Stomach smooth muscle (tissue), 2 donors: Measurements from ENCODE around the gene FAAP100.

Experiments
- H3K27ac ChIP-seq: one replicate; pipeline ENCODE4 v1.7.0; 2013; ENCODE audit warnings: mild to moderate bottlenecking, low read length, inconsistent platforms
- H3K27me3 ChIP-seq, 2 donors: one replicate each; pipeline ENCODE4 v1.7.0; 2013; ENCODE audit warnings: low read length in 2 of 2; ENCODE audit not compliant: insufficient read depth in 2 of 2, control insufficient read depth in 1 of 2
- H3K36me3 ChIP-seq, 2 donors: one replicate each; pipeline ENCODE4 v1.7.0; 2013; ENCODE audit warnings: low read length in 2 of 2; ENCODE audit not compliant: control insufficient read depth in 2 of 2, insufficient read depth in 2 of 2
- H3K4me1 ChIP-seq: one replicate; pipeline ENCODE4 v1.7.0; 2013; ENCODE audit warnings: low read length; ENCODE audit not compliant: control insufficient read depth, insufficient read depth
- H3K4me3 ChIP-seq, 2 donors: one replicate each; pipeline ENCODE4 v1.7.0; 2013; ENCODE audit warnings: low read length in 2 of 2
- H3K9ac ChIP-seq, 2 donors: one replicate each; pipeline ENCODE4 v1.7.0; 2013; ENCODE audit warnings: low read length in 2 of 2, mild to moderate bottlenecking in 1 of 2
- H3K9me3 ChIP-seq, 2 donors: one replicate each; pipeline ENCODE4 v1.7.0; 2013; ENCODE audit warnings: low read length in 2 of 2; ENCODE audit not compliant: control insufficient read depth in 2 of 2
- donor health status: healthy.
- donor health status: Pancreatic carcinoma.

The FAAP100 gene

GRCh38 chr17:81544281-81544974, 7.7 kb downstream of the FAAP100 start:
- Histone ChIP-seq H3K4me1 (no peaks in the 10 kb centered on the region), H3K27me3 (no peaks in the 10 kb centered on the region), H3K9ac (no peak overlapping the region), H3K36me3 (peaks cover 19 to 51% of the 10 kb centered on the region in 2 donors), H3K9me3 (no peaks in the 10 kb centered on the region), H3K4me3 (no peak overlapping the region), H3K27ac (no peak overlapping the region)

GRCh38 chr17:81543756-81544155, 8.4 kb downstream of the FAAP100 start:
- H3K9ac ChIP-seq, result no peak overlapping the region
- no peak overlapping the region for H3K4me3 ChIP-seq
- no peak overlapping the region for H3K27ac ChIP-seq
- H3K9me3 ChIP-seq, result no peaks in the 10 kb centered on the region
- no peaks in the 10 kb centered on the region for H3K4me1 ChIP-seq
- H3K27me3 ChIP-seq, result no peaks in the 10 kb centered on the region
- H3K36me3 ChIP-seq, result peaks cover 19 to 48% of the 10 kb centered on the region in 2 donors

- Histone ChIP-seq H3K27ac (no peak overlapping the region), H3K9me3 (no peaks in the 10 kb centered on the region), H3K9ac (no peak overlapping the region), H3K36me3 (peaks cover 19 to 48% of the 10 kb centered on the region in 2 donors), H3K4me3 (no peak overlapping the region), H3K27me3 (no peaks in the 10 kb centered on the region), H3K4me1 (no peaks in the 10 kb centered on the region)
Observed at GRCh38 chr17:81543339-81543675, 8.8 kb downstream of the FAAP100 start.

- H3K27ac ChIP-seq, result no peak overlapping the region
- no peak overlapping the region for H3K4me3 ChIP-seq
- peaks cover under 1% of the 10 kb centered on the region for H3K4me1 ChIP-seq
- H3K9ac ChIP-seq, result no peak overlapping the region
- no peaks in the 10 kb centered on the region for H3K9me3 ChIP-seq
- H3K36me3 ChIP-seq, result peaks cover 19 to 47% of the 10 kb centered on the region in 2 donors
- H3K27me3 ChIP-seq, result peaks cover 4 to 5% of the 10 kb centered on the region in 2 donors
Observed at GRCh38 chr17:81542431-81543338, 9.5 kb downstream of the FAAP100 start.

- Histone ChIP-seq H3K4me3 (no peak overlapping the region), H3K27me3 (peaks cover 13 to 19% of the 10 kb centered on the region in 2 donors), H3K9ac (no peak overlapping the region), H3K9me3 (no peaks in the 10 kb centered on the region), H3K27ac (no peak overlapping the region), H3K36me3 (peaks cover 10 to 36% of the 10 kb centered on the region in 2 donors), H3K4me1 (peaks cover 12% of the 10 kb centered on the region)
Observed at GRCh38 chr17:81541123-81541522, 11.0 kb downstream of the FAAP100 start.

DNA sequence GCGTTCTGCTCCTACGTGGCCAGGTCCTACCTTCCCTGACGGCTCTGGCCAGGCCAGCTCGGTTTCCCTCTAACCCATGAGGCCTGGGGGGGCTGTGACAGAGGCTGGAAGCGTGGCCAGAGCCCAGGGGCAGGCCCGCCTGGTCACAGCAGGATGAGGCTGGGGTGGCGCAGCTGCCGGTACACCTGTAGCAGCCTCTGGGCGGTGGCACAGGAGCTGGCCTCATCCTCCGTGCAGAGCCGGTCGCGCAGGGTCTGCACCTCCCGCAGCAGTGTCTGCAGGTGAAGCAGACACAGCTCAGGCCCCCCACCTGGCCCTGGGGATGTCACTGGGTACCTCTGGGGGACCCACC, 11.5 kb downstream of the FAAP100 start:
- Histone ChIP-seq H3K27me3 (peaks cover 18 to 24% of the 10 kb centered on the region in 2 donors), H3K9me3 (no peaks in the 10 kb centered on the region), H3K27ac (no peak overlapping the region), H3K9ac (no peak overlapping the region), H3K4me3 (no peak overlapping the region), H3K4me1 (peaks cover 12% of the 10 kb centered on the region), H3K36me3 (peaks cover 5 to 32% of the 10 kb centered on the region in 2 donors)

- peaks cover 4 to 29% of the 10 kb centered on the region in 2 donors for H3K36me3 ChIP-seq
- H3K4me3 ChIP-seq, result no peak overlapping the region
- H3K27me3 ChIP-seq, result peaks cover 18 to 24% of the 10 kb centered on the region in 2 donors
- no peak overlapping the region for H3K9ac ChIP-seq
- H3K27ac ChIP-seq, result no peak overlapping the region
- peaks cover 12% of the 10 kb centered on the region for H3K4me1 ChIP-seq
- H3K9me3 ChIP-seq, result no peaks in the 10 kb centered on the region
Observed at GRCh38 chr17:81539961-81540675, 12.0 kb downstream of the FAAP100 start.

DNA sequence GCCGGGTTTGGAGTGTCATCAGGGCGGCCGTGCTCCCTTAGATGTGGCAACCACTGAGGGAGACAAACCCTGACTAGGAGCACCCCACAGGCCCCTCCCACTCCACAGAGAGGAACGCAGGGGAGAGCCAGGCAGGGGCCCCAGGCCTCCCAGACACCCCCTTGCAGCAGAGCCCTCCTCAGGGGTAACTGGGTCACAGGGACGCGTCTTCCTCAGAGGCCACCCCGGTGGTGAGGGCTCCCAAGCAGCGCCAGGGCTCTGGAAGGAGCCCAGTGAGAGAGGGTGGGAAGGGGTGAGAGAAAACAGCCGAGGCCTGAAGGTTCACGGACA, 12.6 kb downstream of the FAAP100 start:
- Histone ChIP-seq H3K9ac (no peak overlapping the region), H3K9me3 (no peaks in the 10 kb centered on the region), H3K27ac (no peak overlapping the region), H3K36me3 (peaks cover 4 to 25% of the 10 kb centered on the region in 2 donors), H3K27me3 (peaks cover 22 to 29% of the 10 kb centered on the region in 2 donors), H3K4me3 (no peak overlapping the region), H3K4me1 (peaks cover 12% of the 10 kb centered on the region)

DNA sequence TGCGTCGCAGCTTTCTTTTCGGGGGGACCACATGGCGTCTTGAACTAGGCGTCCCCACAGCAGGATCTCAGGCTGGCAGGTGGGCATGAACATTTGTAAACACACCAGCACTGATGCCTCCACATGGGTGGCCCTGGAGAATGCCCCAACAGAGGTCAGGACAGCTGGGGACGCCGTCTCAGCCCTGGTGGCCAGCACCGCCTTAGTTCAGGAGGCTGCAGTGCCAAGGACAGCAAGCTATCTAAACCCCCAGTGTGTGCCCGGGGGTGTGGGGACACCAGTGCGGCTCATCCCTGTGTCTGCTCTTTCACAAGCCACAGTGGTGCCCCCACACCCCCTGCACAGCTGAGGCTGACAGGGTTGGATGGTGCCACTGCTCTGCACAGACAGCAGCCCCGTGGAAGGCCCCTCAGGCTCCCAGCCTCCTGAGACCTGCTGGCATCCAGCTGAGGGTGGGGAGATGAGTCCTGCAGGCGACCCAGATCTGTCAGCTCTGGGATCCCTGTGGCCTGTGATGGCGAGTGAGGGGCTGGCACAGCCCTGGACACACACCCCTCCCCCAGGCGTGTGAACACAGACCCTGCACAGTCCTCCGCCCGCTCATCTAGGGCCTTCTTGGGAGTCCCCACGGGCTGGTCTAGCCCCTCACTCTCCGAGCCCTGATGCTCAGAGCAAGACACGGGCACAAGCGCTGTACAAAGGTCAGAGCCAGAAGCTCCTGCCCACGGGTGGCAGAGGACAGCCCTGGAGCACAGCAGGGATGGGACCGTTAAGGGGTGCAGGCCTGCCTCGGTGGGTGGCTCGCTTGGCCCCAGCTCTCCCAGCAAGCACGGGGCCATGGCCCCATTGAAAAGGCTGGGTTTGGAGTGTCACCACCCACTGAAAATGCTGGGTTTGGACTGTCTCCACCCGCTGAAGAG, 13.2 kb downstream of the FAAP100 start:
- no peak overlapping the region for H3K27ac ChIP-seq
- peaks cover 24 to 36% of the 10 kb centered on the region in 2 donors for H3K27me3 ChIP-seq
- H3K36me3 ChIP-seq, result peaks cover 4 to 19% of the 10 kb centered on the region in 2 donors
- no peak overlapping the region for H3K4me3 ChIP-seq
- no peaks in the 10 kb centered on the region for H3K9me3 ChIP-seq
- H3K4me1 ChIP-seq, result peaks cover 12% of the 10 kb centered on the region
- H3K9ac ChIP-seq, result no peak overlapping the region
